ENCODE measurements around the gene MAPK1.
A peak's percentile ranks its signal among the peaks of the same experiment; 100 is the strongest.
"Not testable (repeated sequence)": the region's sequence is repeated elsewhere in the genome, so short reads cannot be mapped to it uniquely, and the experiment has no call there.

Gene MAPK1

DNA sequence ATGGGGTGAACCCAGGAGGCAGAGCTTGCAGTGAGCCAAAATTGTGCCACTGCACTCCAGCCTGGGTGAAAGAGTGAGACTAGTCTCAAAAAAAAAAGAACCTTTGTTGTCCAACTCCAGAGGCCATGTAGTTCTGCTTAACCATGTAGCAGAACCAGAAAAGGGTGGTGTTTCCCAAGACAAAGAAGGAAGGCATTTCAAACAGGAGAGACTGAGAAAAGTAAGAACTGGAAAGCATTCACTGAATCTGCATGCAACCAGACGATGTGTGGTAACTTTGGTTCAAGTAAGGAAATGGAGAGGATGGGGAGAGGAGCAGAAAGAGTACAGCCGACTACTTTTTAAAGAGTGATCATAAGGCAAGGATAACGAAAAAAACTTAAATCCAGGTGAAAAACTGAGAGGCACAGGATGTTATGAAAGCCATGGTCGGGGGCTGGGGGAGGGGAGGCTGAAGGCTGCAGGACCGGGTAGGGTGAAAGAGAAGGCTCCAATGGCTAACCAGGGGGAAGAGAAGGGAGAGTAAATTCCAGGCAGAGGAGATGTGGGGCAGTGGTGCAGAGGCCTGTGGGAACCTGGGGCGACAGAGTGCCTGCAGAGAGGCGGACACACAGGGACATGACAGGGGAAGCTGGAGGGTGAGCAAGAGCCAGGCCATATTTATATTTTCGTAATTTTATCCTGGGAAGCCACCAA is 48.8 kb downstream of the MAPK1 start:
- no peak overlapping the region for H3K9ac ChIP-seq (ENCODE audit: low read length)
- peaks cover 9% of the 10 kb centered on the region for H3K4me1 ChIP-seq (ENCODE audit: control insufficient read depth, insufficient read depth, low read length)
- H3K36me3 ChIP-seq (ENCODE audit: control insufficient read depth, insufficient read depth, low read length): no peaks in the 10 kb centered on the region
- no peak overlapping the region for H3K27ac ChIP-seq (ENCODE audit: low read depth, low read length)
- H3K27me3 ChIP-seq (ENCODE audit: control insufficient read depth, insufficient read depth, low read length): no peaks in the 10 kb centered on the region
- H3K4me3 ChIP-seq (ENCODE audit: low read length): no peak overlapping the region

DNA sequence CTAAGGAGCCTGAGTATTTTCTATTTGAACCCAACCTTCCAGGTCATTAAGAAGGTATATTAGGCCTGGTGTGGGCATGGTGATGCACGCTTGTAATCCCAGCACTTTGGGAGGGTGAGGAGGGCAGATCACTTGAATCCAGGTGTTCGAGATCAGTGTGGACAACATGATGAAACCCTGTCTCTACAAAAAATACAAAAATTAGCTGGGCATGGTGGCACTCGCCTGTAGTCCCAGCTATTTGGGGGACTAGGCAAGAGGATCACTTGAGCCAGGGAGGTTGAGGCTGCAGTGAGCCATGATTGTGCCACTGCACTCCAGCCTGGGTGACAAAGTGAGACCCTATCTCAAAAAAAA is 50.0 kb downstream of the MAPK1 start:
- not testable (repeated sequence) for H3K9ac ChIP-seq (ENCODE audit: low read length); H3K36me3 ChIP-seq (ENCODE audit: control insufficient read depth, insufficient read depth, low read length); H3K4me3 ChIP-seq (ENCODE audit: low read length); H3K27me3 ChIP-seq (ENCODE audit: control insufficient read depth, insufficient read depth, low read length); H3K4me1 ChIP-seq (ENCODE audit: control insufficient read depth, insufficient read depth, low read length)
- H3K27ac ChIP-seq (ENCODE audit: low read depth, low read length): peak overlapping the region; percentile 37

DNA sequence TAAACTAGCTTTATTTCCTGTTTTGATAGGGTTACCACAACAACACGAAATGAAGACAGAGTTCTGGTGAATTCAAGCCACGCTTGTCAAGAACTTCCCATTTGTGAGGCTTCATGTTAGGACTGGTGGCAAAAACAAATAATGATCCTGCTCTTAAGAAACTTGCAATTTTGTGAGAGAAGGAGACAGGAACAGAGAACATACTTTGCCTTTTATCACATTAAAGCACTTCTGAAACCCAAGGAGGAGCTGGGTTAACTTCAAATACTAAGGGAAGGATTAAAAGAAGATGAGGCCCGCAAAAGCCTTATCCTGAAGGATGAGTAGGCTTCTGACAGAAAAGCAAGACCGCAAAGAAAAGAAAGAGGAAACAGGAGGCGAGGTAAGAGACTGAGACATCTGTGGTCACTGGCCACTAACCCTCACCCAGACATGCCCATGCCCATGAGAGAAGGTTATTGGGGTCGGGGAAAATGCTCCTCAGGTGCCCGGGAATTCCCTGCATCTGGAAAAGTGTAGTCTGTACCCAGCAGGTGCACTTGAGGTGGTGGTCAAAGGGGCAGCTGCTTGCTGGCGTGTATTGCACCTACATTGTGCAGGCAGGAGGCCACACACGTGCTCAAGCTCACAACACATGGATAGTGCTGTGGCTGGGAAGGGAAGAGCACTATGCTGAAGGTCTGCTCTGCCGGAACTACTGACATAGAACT is 50.5 kb downstream of the MAPK1 start:
- Histone ChIP-seq H3K4me3 (ENCODE audit: low read length) (no peak overlapping the region), H3K4me1 (ENCODE audit: control insufficient read depth, insufficient read depth, low read length) (peaks cover 9% of the 10 kb centered on the region), H3K27me3 (ENCODE audit: control insufficient read depth, insufficient read depth, low read length) (no peaks in the 10 kb centered on the region), H3K9ac (ENCODE audit: low read length) (no peak overlapping the region), H3K36me3 (ENCODE audit: control insufficient read depth, insufficient read depth, low read length) (no peaks in the 10 kb centered on the region), H3K27ac (ENCODE audit: low read depth, low read length) (peak overlapping the region; percentile 37)

DNA sequence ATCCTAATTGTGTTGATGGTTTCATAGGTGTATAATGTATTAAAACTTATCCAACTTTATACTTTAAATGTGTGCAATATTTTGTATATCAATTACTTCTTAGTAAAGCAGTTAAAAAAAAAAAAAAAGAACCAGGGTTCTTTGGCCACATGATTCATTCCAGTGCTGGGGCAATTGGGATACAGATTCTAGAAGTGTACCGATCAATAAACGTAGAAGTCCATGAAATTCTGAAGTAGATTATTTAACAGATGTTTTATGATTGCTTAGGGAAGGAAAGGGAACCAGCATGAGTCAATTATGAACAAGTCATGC is 51.0 kb downstream of the MAPK1 start:
- no peak overlapping the region for H3K9ac ChIP-seq (ENCODE audit: low read length)
- H3K36me3 ChIP-seq (ENCODE audit: control insufficient read depth, insufficient read depth, low read length): no peaks in the 10 kb centered on the region
- no peak overlapping the region for H3K27ac ChIP-seq (ENCODE audit: low read depth, low read length)
- no peaks in the 10 kb centered on the region for H3K27me3 ChIP-seq (ENCODE audit: control insufficient read depth, insufficient read depth, low read length)
- peak overlapping the region; percentile 21 for H3K4me3 ChIP-seq (ENCODE audit: low read length)
- H3K4me1 ChIP-seq (ENCODE audit: control insufficient read depth, insufficient read depth, low read length): peaks cover 9% of the 10 kb centered on the region

DNA sequence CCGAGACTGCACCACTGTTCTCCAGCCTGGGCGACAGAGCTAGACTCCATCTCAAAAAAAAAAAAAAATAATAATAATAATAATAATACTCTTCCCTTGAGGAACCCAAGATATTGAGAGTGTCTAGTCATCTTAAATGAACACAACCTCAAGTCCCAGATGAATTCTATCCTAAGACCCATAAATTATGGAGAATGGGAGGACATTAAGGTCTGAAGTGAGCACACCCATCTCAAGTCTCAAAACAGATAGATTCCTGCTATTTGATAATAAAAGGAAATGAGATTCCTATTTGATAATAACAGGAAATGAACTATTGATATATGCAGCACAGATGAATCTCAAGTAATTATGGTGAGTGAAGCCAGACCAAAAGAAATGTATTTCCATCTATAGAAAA is 51.5 kb downstream of the MAPK1 start:
- H3K27ac ChIP-seq (ENCODE audit: low read depth, low read length): no peak overlapping the region
- H3K9ac ChIP-seq (ENCODE audit: low read length): no peak overlapping the region
- H3K4me1 ChIP-seq (ENCODE audit: control insufficient read depth, insufficient read depth, low read length): peaks cover 9% of the 10 kb centered on the region
- H3K4me3 ChIP-seq (ENCODE audit: low read length): peak overlapping the region; percentile 21
- H3K27me3 ChIP-seq (ENCODE audit: control insufficient read depth, insufficient read depth, low read length): no peaks in the 10 kb centered on the region
- no peaks in the 10 kb centered on the region for H3K36me3 ChIP-seq (ENCODE audit: control insufficient read depth, insufficient read depth, low read length)

GRCh38 chr22:21815357-21815756 is 52.1 kb downstream of the MAPK1 start:
- Histone ChIP-seq H3K4me3 (ENCODE audit: low read length) (no peak overlapping the region), H3K36me3 (ENCODE audit: control insufficient read depth, insufficient read depth, low read length) (no peaks in the 10 kb centered on the region), H3K9ac (ENCODE audit: low read length) (no peak overlapping the region), H3K27ac (ENCODE audit: low read depth, low read length) (no peak overlapping the region), H3K4me1 (ENCODE audit: control insufficient read depth, insufficient read depth, low read length) (peaks cover 9% of the 10 kb centered on the region), H3K27me3 (ENCODE audit: control insufficient read depth, insufficient read depth, low read length) (no peaks in the 10 kb centered on the region)

GRCh38 chr22:21811982-21812381 is 55.5 kb downstream of the MAPK1 start:
- Histone ChIP-seq H3K9ac (ENCODE audit: low read length) (no peak overlapping the region), H3K36me3 (ENCODE audit: control insufficient read depth, insufficient read depth, low read length) (no peaks in the 10 kb centered on the region), H3K27ac (ENCODE audit: low read depth, low read length) (no peak overlapping the region), H3K27me3 (ENCODE audit: control insufficient read depth, insufficient read depth, low read length) (no peaks in the 10 kb centered on the region), H3K4me3 (ENCODE audit: low read length) (no peak overlapping the region), H3K4me1 (ENCODE audit: control insufficient read depth, insufficient read depth, low read length) (peaks cover 10% of the 10 kb centered on the region)

GRCh38 chr22:21807544-21808529 is 59.6 kb downstream of the MAPK1 start:
- Histone ChIP-seq H3K36me3 (ENCODE audit: control insufficient read depth, insufficient read depth, low read length) (peaks cover 3% of the 10 kb centered on the region), H3K4me3 (ENCODE audit: low read length) (no peak overlapping the region), H3K27me3 (ENCODE audit: control insufficient read depth, insufficient read depth, low read length) (no peaks in the 10 kb centered on the region), H3K9ac (ENCODE audit: low read length) (no peak overlapping the region), H3K4me1 (ENCODE audit: control insufficient read depth, insufficient read depth, low read length) (peaks cover 3% of the 10 kb centered on the region), H3K27ac (ENCODE audit: low read depth, low read length) (no peak overlapping the region)

DNA sequence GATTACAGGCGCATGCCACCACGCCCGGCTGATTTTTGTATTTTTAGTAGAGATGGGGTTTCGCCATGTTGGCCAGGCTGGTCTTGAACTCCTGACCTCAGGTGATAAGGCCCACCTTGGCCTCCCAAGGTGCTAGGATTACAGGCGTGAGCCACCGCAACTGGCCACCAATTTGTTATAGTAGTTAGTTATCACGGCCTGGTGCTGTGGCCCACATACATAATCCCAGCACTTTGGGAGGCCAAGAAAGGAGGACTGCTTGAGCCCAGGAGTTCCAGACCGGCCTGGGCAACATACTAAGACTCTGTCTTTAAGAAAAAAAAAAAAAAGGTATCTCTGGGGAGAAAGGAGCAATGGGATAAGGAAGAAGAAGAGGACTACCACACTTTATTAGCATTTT is 62.1 kb downstream of the MAPK1 start:
- not testable (repeated sequence) for H3K27ac ChIP-seq (ENCODE audit: low read depth, low read length); H3K27me3 ChIP-seq (ENCODE audit: control insufficient read depth, insufficient read depth, low read length); H3K9ac ChIP-seq (ENCODE audit: low read length); H3K4me3 ChIP-seq (ENCODE audit: low read length); H3K4me1 ChIP-seq (ENCODE audit: control insufficient read depth, insufficient read depth, low read length)
- peaks cover 19% of the 10 kb centered on the region for H3K36me3 ChIP-seq (ENCODE audit: control insufficient read depth, insufficient read depth, low read length)

- H3K36me3 ChIP-seq (ENCODE audit: control insufficient read depth, insufficient read depth, low read length): peaks cover 21% of the 10 kb centered on the region
- H3K4me3 ChIP-seq (ENCODE audit: low read length): no peak overlapping the region
- no peak overlapping the region for H3K9ac ChIP-seq (ENCODE audit: low read length)
- peaks cover 3% of the 10 kb centered on the region for H3K4me1 ChIP-seq (ENCODE audit: control insufficient read depth, insufficient read depth, low read length)
- H3K27me3 ChIP-seq (ENCODE audit: control insufficient read depth, insufficient read depth, low read length): no peaks in the 10 kb centered on the region
- H3K27ac ChIP-seq (ENCODE audit: low read depth, low read length): no peak overlapping the region
Measured at GRCh38 chr22:21803811-21804249, 63.6 kb downstream of the MAPK1 start.

- no peak overlapping the region for H3K4me3 ChIP-seq (ENCODE audit: low read length)
- no peaks in the 10 kb centered on the region for H3K27me3 ChIP-seq (ENCODE audit: control insufficient read depth, insufficient read depth, low read length)
- H3K4me1 ChIP-seq (ENCODE audit: control insufficient read depth, insufficient read depth, low read length): peaks cover 3% of the 10 kb centered on the region
- peaks cover 26% of the 10 kb centered on the region for H3K36me3 ChIP-seq (ENCODE audit: control insufficient read depth, insufficient read depth, low read length)
- H3K27ac ChIP-seq (ENCODE audit: low read depth, low read length): no peak overlapping the region
- no peak overlapping the region for H3K9ac ChIP-seq (ENCODE audit: low read length)
Measured at GRCh38 chr22:21802673-21803072, 64.8 kb downstream of the MAPK1 start.

GRCh38 chr22:21802056-21802455 is 65.4 kb downstream of the MAPK1 start:
- Histone ChIP-seq H3K4me1 (ENCODE audit: control insufficient read depth, insufficient read depth, low read length) (no peaks in the 10 kb centered on the region), H3K27ac (ENCODE audit: low read depth, low read length) (no peak overlapping the region), H3K36me3 (ENCODE audit: control insufficient read depth, insufficient read depth, low read length) (peaks cover 29% of the 10 kb centered on the region), H3K27me3 (ENCODE audit: control insufficient read depth, insufficient read depth, low read length) (no peaks in the 10 kb centered on the region), H3K4me3 (ENCODE audit: low read length) (no peak overlapping the region), H3K9ac (ENCODE audit: low read length) (no peak overlapping the region)
